Stimulated activated effector memory CD8-positive, alpha-beta T cell treated with anti-CD3 and anti-CD28 coated beads, Interleukin-12 subunit alpha, Interleukin-12 subunit beta, amount 100 ng/mL, for 72 hours (primary cell): Measurements from ENCODE around the gene TNFRSF13B.
"Not testable (repeated sequence)": the region's sequence is repeated elsewhere in the genome, so short reads cannot be mapped to it uniquely, and the experiment has no call there.

Source experiments
- ATAC-seq: fragments of 150-1000 bp; cut with Tn5 transposase; 2 replicates; pipeline ENCODE4 v1.10.0; 2021
- DNase-seq, 2 donors: peaks; one replicate each; pipeline ENCODE4 v3.0.0; 2021 to 2022; ENCODE audit warnings: low spot score in 2 of 2
- H3K27ac Mint-ChIP-seq: one replicate; pipeline ENCODE4 v1.8.0; 2022; ENCODE audit warnings: mild to moderate bottlenecking, mixed read lengths
- H3K36me3 Mint-ChIP-seq: one replicate; pipeline ENCODE4 v1.8.0; 2022; ENCODE audit warnings: mild to moderate bottlenecking, mixed read lengths
- H3K4me1 Mint-ChIP-seq: one replicate; pipeline ENCODE4 v1.8.0; 2022; ENCODE audit warnings: mixed read lengths
- H3K4me3 Mint-ChIP-seq: one replicate; pipeline ENCODE4 v1.8.0; 2022; ENCODE audit warnings: mild to moderate bottlenecking, mixed read lengths
- H3K9me3 Mint-ChIP-seq: one replicate; pipeline ENCODE4 v1.8.0; 2022; ENCODE audit warnings: mixed read lengths

TNFRSF13B gene

GRCh38 chr17:16979237-16979823 lies 7.4 kb upstream of the TNFRSF13B start:
- not testable (repeated sequence) for H3K9me3 Mint-ChIP-seq, H3K36me3 Mint-ChIP-seq, DNase-seq, ATAC-seq, H3K27ac Mint-ChIP-seq, H3K4me3 Mint-ChIP-seq
- peaks cover 17% of the 10 kb centered on the region for H3K4me1 Mint-ChIP-seq

DNA sequence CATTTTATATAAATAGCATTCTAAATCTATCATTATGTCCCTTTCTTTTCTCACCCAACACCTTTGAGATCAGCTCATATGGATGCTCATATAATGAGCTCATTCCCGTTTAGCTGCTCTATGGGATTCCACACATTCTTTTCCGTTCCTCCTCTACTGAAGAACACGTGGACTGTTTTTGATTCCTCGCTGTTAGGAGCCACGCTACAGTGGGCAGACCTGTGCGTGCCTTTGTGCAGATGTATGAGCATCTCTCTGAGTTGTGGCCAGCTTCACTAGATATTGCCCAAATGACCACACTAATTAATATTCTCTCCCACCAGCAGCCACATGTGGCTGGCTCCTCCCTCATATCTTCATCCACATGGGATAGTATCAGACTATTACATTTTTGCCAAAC lies 6.0 kb upstream of the TNFRSF13B start:
- no peaks in the 10 kb centered on the region for H3K9me3 Mint-ChIP-seq
- no peak overlapping the region for H3K4me3 Mint-ChIP-seq
- no peak overlapping the region for H3K27ac Mint-ChIP-seq
- H3K4me1 Mint-ChIP-seq = peaks cover 11% of the 10 kb centered on the region
- no peaks in the 10 kb centered on the region for H3K36me3 Mint-ChIP-seq
- no peak for ATAC-seq
- DNase-seq = no peak

GRCh38 chr17:16976725-16977550 lies 5.0 kb upstream of the TNFRSF13B start:
- H3K9me3 Mint-ChIP-seq = no peaks in the 10 kb centered on the region
- no peak overlapping the region for H3K4me3 Mint-ChIP-seq
- DNase-seq (no peak), ATAC-seq (no peak)
- H3K4me1 Mint-ChIP-seq = peaks cover 11% of the 10 kb centered on the region
- H3K27ac Mint-ChIP-seq = peak overlapping the region; percentile 87
- no peaks in the 10 kb centered on the region for H3K36me3 Mint-ChIP-seq

- Mint-ChIP-seq H3K9me3 (no peaks in the 10 kb centered on the region), H3K27ac (peak overlapping the region; percentile 87), H3K36me3 (no peaks in the 10 kb centered on the region), H3K4me1 (peaks cover 11% of the 10 kb centered on the region), H3K4me3 (peak overlapping the region; percentile 37)
- DNase-seq (no peak), ATAC-seq (peak; percentile 40)
Measured at GRCh38 chr17:16975744-16976625, 4.1 kb upstream of the TNFRSF13B start.

DNA sequence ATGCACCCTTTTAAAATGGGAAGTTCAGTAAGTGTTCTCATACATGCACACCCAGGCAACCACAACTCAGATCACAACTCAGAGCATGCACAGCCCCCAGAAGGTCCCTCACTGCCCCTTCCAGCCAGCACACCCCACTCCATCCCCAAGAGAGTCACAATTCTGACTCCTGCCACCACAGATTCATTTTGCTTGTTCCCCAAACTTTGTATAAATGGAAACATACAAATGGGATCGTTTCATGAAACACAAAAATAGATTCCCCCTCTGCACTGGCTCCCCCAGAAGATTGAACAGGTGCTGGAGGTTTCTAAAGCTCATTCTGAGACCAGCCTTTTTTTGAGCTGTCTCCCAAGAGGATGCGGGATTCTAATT lies 3.3 kb upstream of the TNFRSF13B start:
- Mint-ChIP-seq H3K4me1 (peaks cover 11% of the 10 kb centered on the region), H3K4me3 (no peak overlapping the region), H3K9me3 (no peaks in the 10 kb centered on the region), H3K36me3 (no peaks in the 10 kb centered on the region), H3K27ac (no peak overlapping the region)
- DNase-seq (no peak), ATAC-seq (no peak)

DNA sequence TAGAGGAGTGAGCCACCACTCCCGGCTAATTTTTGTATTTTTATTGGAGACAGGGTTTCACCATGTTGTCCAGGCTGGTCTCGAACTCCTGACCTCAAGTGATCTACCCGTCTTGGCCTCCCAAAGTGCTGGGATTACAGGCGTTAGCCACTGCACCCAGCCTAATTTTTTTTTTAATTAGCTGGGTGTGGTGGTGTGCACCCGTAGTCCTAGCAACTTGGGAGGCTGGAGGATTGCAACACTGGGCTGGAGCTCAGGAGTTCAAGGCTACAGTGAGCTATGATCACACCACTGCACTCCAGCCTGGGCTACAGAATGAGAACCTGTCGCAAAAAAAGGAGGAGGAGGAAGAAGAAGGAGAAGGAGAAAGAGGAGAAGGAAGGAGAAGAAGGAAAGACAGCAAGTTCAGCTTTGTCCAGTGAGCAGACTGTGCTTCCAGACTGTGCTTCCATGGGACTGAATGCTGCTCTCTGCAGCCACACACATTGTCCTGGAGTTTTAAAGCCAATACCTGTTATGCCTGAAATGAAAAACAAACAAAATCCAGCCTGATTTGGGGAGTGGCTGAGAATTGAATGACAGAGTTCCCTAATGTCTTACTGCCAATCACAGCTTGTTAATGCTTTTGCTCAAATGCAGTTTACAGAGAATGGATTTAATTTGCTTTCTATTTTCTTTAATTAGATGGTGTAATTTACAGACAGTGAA lies 2.8 kb upstream of the TNFRSF13B start:
- Mint-ChIP-seq H3K9me3 (no peaks in the 10 kb centered on the region), H3K4me1 (peaks cover 11% of the 10 kb centered on the region), H3K27ac (no peak overlapping the region), H3K4me3 (no peak overlapping the region), H3K36me3 (no peaks in the 10 kb centered on the region)
- no peak for DNase-seq
- no peak for ATAC-seq

DNA sequence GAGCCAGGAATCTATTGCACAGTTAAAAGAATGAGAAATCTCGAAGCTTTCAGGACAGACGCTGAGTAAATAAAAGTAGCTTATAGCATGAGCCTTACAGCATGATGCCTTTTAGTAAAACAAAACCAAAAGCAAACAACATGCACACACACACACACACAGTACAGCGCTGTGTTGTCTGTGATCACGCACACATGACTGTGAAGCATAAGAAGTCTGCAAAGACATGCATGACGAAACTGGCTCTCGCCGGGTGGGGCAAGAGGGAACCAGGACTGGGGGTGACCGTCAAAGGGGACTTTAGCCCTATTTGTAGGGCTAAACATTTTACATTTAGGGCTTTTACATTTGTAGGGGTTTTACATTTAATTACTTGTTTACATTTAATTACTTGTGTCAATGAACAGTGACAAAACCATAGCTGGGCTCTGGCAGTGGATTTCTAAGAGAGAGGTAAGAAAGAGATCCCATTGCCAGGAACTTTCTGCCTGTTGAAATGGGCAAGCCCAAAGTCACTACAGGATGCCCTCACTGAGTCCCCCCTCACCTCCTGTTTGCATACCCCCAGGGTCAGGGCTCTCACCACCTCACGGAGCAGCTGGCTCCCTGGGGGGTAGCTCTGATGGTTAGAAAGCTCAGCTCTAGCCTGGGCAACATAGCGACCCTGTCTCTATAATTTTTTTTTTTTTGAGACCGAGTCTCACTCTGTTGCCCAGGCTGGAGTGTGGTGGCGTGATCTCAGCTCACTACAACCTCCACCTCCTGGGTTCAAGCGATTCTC lies 2.0 kb upstream of the TNFRSF13B start:
- DNase-seq (no peak), ATAC-seq (peak; percentile 47)
- peaks cover 11% of the 10 kb centered on the region for H3K4me1 Mint-ChIP-seq
- H3K9me3 Mint-ChIP-seq = no peaks in the 10 kb centered on the region
- no peaks in the 10 kb centered on the region for H3K36me3 Mint-ChIP-seq
- no peak overlapping the region for H3K4me3 Mint-ChIP-seq
- no peak overlapping the region for H3K27ac Mint-ChIP-seq

GRCh38 chr17:16973043-16973442 lies 1.1 kb upstream of the TNFRSF13B start:
- H3K4me3 Mint-ChIP-seq, ATAC-seq, DNase-seq, H3K27ac Mint-ChIP-seq, H3K9me3 Mint-ChIP-seq, H3K36me3 Mint-ChIP-seq: not testable (repeated sequence)
- peaks cover 11% of the 10 kb centered on the region for H3K4me1 Mint-ChIP-seq

DNA sequence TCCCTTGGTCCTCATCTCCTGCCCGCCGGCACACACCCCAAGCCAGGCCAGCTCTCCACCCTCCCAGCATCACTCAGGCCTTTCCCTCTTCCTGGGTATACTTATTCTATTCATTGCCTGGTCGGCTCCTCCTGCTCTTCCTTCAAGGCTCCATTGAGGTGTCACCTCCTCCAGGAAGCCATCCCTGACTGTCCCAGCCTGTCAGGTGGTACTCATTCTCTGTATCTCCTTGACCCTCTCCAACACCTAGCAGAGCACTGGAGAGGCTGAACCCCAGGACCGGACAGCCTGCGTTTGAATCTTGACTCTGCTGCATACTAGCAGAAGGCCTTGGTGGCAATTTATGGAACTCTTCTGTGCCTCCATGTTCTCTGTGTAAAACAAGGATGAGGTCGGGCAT lies 428 bp upstream of the TNFRSF13B start:
- H3K9me3 Mint-ChIP-seq = no peaks in the 10 kb centered on the region
- H3K4me1 Mint-ChIP-seq = peaks cover 11% of the 10 kb centered on the region
- ATAC-seq (no peak), DNase-seq (no peak)
- no peak overlapping the region for H3K4me3 Mint-ChIP-seq
- H3K27ac Mint-ChIP-seq = peak overlapping the region; percentile 39
- H3K36me3 Mint-ChIP-seq = no peaks in the 10 kb centered on the region

DNA sequence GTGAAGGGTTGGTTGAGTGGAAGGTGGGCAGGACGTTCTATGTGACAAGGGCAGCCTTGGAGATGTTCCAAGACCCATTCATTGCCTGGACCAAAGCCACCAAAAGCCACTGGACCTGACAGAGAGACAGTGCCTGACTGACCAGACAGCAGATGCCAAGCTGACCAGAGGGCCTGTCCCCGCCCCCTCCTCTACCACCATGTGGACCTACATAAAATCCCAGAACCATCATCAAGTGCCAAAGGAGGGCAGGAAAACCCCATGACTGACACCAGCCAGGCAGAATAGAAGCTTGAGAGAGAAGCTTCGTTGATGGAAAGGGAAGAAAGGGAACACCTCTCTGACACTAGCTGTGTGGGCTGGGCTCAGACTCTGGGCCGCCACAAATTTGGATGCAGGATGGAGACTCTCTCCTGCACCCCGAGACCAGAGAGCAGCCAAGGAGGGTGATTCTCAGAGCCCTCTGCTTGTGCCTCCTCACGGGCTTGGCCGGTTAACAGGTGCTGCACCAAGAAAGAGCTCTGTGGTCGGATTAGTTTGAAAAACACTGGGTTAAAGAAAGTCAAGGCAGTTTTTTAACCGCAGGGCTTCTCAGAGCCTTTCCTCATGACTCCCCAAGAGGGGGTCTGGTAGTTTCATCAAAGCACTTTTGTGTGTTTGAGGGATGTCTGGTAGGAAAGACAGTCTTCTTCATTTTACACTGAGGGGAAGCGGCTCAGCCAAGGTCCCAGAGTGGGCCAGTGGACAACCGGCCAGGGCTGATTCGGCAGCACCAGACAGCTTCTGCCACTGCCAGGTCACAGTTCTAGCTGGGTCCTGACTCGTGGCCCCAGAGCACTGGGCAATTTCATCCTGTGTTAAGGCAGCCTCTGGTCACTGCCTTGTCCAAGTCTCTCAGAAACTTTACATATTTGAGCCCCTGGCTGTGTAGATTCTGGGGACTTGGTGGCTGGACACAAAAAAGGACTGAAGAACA lies 1.7 kb downstream of the TNFRSF13B start:
- Mint-ChIP-seq H3K4me3 (no peak overlapping the region), H3K36me3 (no peaks in the 10 kb centered on the region)
- no peak for ATAC-seq

DNA sequence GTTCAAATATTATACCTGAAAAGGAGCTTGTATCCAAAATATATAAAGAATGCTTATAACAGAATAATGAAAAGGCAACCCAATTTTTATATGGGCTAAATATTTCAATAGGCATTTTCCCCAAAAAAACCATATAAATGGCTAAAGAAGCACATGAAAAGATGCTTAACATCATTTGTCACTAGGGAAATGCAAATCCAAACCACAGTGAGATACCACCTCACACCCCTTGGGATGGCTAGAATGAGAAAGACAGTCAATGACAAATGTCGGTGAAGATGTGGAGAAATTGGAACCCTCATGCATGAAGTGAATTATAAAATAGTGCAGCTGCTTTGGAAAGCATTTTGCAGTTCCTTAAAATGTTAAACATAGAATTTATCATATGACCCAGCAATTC lies 3.1 kb downstream of the TNFRSF13B start:
- Mint-ChIP-seq H3K4me3 (no peak overlapping the region), H3K27ac (no peak overlapping the region), H3K4me1 (no peaks in the 10 kb centered on the region)

More for the DNA sequence above, 1.7 kb downstream of the TNFRSF13B start:
- Mint-ChIP-seq H3K27ac (no peak overlapping the region), H3K4me1 (no peaks in the 10 kb centered on the region), H3K9me3 (no peaks in the 10 kb centered on the region)
- DNase-seq = no peak

DNA sequence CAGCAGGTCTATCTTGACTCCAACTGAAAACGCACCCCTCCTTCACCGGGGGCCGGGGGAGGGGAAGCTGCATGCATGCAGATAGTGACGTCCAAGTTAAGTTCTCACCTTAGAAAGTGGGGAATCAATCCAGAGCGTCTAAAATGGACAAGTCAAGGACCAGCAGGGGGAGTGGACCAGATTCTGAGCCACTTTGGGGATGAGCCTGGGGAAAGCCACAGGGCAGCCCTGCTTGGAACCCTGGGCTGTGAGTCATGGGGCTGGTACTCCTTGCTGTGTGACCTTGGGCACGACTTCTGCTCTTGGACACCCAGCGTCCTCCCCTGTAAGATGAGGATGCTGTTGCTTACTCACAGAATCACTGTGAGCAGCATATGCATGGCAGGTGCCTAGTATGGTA lies 9.1 kb downstream of the TNFRSF13B start:
- H3K9me3 Mint-ChIP-seq = no peaks in the 10 kb centered on the region
- no peaks in the 10 kb centered on the region for H3K36me3 Mint-ChIP-seq
- peak; percentile 19 for ATAC-seq
- H3K4me3 Mint-ChIP-seq = no peak overlapping the region
- H3K4me1 Mint-ChIP-seq = no peaks in the 10 kb centered on the region
- no peak for DNase-seq
- no peak overlapping the region for H3K27ac Mint-ChIP-seq

More for the DNA sequence above, 3.1 kb downstream of the TNFRSF13B start:
- Mint-ChIP-seq H3K36me3 (no peaks in the 10 kb centered on the region), H3K9me3 (no peaks in the 10 kb centered on the region)
- no peak for ATAC-seq
- no peak for DNase-seq

DNA sequence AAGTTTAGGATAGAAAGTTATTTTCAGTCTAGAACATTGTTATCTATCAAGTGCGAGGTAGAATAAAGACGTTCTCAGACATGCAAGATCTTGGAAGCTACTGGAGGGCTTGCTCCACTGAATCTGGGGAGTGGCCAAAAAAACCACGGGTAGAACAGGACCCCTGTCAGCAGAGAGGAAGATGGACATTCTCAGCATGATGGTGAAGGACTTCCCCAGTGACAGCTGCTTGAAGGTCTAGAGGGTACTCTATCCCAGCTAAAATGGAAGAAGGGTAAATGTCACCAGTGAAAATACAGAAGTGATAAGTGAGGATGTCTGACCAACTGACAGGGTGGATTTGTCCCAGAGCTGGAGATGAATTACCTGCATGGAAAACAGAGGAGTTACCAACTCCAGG lies 10.1 kb downstream of the TNFRSF13B start:
- no peaks in the 10 kb centered on the region for H3K9me3 Mint-ChIP-seq
- no peak overlapping the region for H3K4me3 Mint-ChIP-seq
- no peaks in the 10 kb centered on the region for H3K4me1 Mint-ChIP-seq
- H3K36me3 Mint-ChIP-seq = no peaks in the 10 kb centered on the region
- ATAC-seq (no peak), DNase-seq (no peak)
- no peak overlapping the region for H3K27ac Mint-ChIP-seq
